K562 (cell line): ENCODE results near the gene MSANTD1. TPM values are rescaled to one million over a fixed set of nuclear protein-coding genes. Genes with fewer than 3 reads are reported as not detected.

Experiments
- ATAC-seq: fragments of 200-7000 bp; cut with Tn5 transposase; 3 replicates; pipeline ENCODE4 v1.9.1; 2020; ENCODE audit warnings: moderate library complexity
- BruUV-seq: library from RNA; stranded (reverse); fragments of 400-500 nt; replicated peaks from 2 replicates; lab custom pipeline; 2021; lab: Mats Ljungman, UMichigan
- CTCF ChIA-PET: fragments of 300-600 bp; formaldehyde crosslinking; extraction: SDS; loops from one replicate; lab custom pipeline; 2021; ENCODE audit warnings: low intra/inter-chr PET ratio; lab: Yijun Ruan, JAX
- POLR2A ChIA-PET: fragments of 300-600, 350-650 bp; sonication (Branson Sonifier 250); formaldehyde crosslinking; extraction: SDS; loops from one replicate; lab custom pipeline; 2021; ENCODE audit warnings: antibody characterized with exemption, inconsistent platforms; lab: Yijun Ruan, JAX
- DNase-seq, 4 experiments: peaks; one replicate each; pipeline versions ENCODE4 v3.0.0 to v3.0.0-alpha.2; 2011 to 2018; ENCODE audit warnings: low spot score in 3 of 4, mixed read lengths in 3 of 4; ENCODE audit errors: extremely low read depth in 1 of 4
- FAIRE-seq: peaks from 2 replicates; lab custom pipeline; 2011; peaks lifted over from hg19 to GRCh38; lab: Jason Lieb, UNC
- H2AFZ ChIP-seq: 2 replicates; pipeline ENCODE4 v1.6.0; 2011; ENCODE audit warnings: low read depth, low read length, control low read depth, inconsistent platforms
- H3K27ac ChIP-seq: fragments of 200-600 bp; 3 replicates; pipeline ENCODE4 v1.8.0; 2011; ENCODE audit warnings: low read depth, mild to moderate bottlenecking, control low read depth, inconsistent platforms, low read length, moderate library complexity, mixed read lengths; ENCODE audit errors: extremely low read depth
- H3K27me3 ChIP-seq, 2 experiments: fragments of 300-600 bp in 1 of 2; 2 replicates in 1 of 2; 3 replicates in 1 of 2; pipeline versions ENCODE4 v1.6.0 to v1.8.0; 2011; ENCODE audit warnings: inconsistent platforms in 2 of 2, low read length in 2 of 2, mild to moderate bottlenecking in 1 of 2, mixed read lengths in 1 of 2, moderate library complexity in 1 of 2; ENCODE audit not compliant: control insufficient read depth in 2 of 2, insufficient read depth in 2 of 2
- H3K36me3 ChIP-seq: fragments of 300-600 bp; 3 replicates; pipeline ENCODE4 v1.8.0; 2011; ENCODE audit warnings: mild to moderate bottlenecking, low read length, inconsistent platforms; ENCODE audit not compliant: control insufficient read depth, insufficient read depth
- H3K4me1 ChIP-seq, 2 experiments: fragments of 200-600 bp in 1 of 2; replicated peaks in 1 of 2; 2 replicates in 1 of 2; 3 replicates in 1 of 2; pipeline versions ENCODE4 v1.5.1 to v1.8.0; 2011; ENCODE audit warnings: inconsistent platforms in 2 of 2, low read length in 2 of 2, mild to moderate bottlenecking in 1 of 2, mixed read lengths in 1 of 2, moderate library complexity in 1 of 2; ENCODE audit not compliant: control insufficient read depth in 2 of 2, insufficient read depth in 2 of 2
- H3K4me2 ChIP-seq: 2 replicates; pipeline ENCODE4 v1.6.1; 2011; ENCODE audit warnings: low read length, control low read depth, inconsistent platforms, mixed read lengths; ENCODE audit not compliant: insufficient read depth
- H3K4me3 ChIP-seq: fragments of 200-600 bp; sonication (generic), shearing (Covaris generic); 2 replicates; pipeline ENCODE4 v1.5.1; 2016; ENCODE audit warnings: control low read depth, inconsistent platforms
- H3K79me2 ChIP-seq: fragments of 200-600 bp; 3 replicates; pipeline ENCODE4 v1.8.0; 2011; ENCODE audit warnings: low read length, inconsistent platforms; ENCODE audit not compliant: control insufficient read depth, insufficient read depth
- H3K9ac ChIP-seq, 2 experiments: 2 replicates each; pipeline versions ENCODE4 v1.6.0 to v1.6.1; 2011; ENCODE audit warnings: low read depth in 2 of 2, low read length in 2 of 2, control low read depth in 1 of 2, inconsistent platforms in 1 of 2, mild to moderate bottlenecking in 1 of 2, mixed read lengths in 1 of 2; ENCODE audit not compliant: insufficient read depth in 1 of 2
- H3K9me1 ChIP-seq: one replicate; pipeline ENCODE4 v1.6.0; 2011; ENCODE audit warnings: inconsistent platforms, mild to moderate bottlenecking, low read length, moderate library complexity; ENCODE audit not compliant: control insufficient read depth, insufficient read depth
- H3K9me3 ChIP-seq: replicated peaks from 2 replicates; pipeline ENCODE4 v1.5.1; 2011; ENCODE audit warnings: low read depth, low read length, inconsistent platforms; ENCODE audit not compliant: control insufficient read depth, insufficient read depth
- H4K20me1 ChIP-seq: replicated peaks from 2 replicates; pipeline ENCODE4 v1.6.1; 2011; ENCODE audit warnings: low read length, inconsistent platforms, mixed read lengths; ENCODE audit not compliant: control insufficient read depth, insufficient read depth
- E2F3 ChIP-seq: fragments of 250-450 bp; sonication (Bioruptor Pico); IDR thresholded peaks from 2 replicates; pipeline ENCODE4 v1.4.0; 2020; ENCODE audit warnings: mild to moderate bottlenecking
- L3MBTL2 ChIP-seq: fragments of 450-650 bp; IDR thresholded peaks from 2 replicates; pipeline ENCODE4 v1.6.1; 2016; ENCODE audit warnings: mild to moderate bottlenecking, moderate library complexity
- NFIC ChIP-seq: fragments of 450-650 bp; IDR thresholded peaks from 2 replicates; pipeline ENCODE4 v1.6.1; 2017; ENCODE audit warnings: mild to moderate bottlenecking, inconsistent platforms
- NR4A1 ChIP-seq, 2 experiments: fragments of 250-450 bp in 1 of 2; fragments of 450-650 bp in 1 of 2; sonication (Bioruptor Pico) in 1 of 2; IDR thresholded peaks; 2 replicates each; pipeline versions ENCODE4 v1.4.0 to v1.6.1; 2016 to 2020; ENCODE audit warnings: mild to moderate bottlenecking in 2 of 2, missing compliant biosample characterization in 1 of 2, missing genetic modification characterization in 1 of 2, moderate library complexity in 1 of 2
- SRSF1 ChIP-seq: fragments of 200-400 bp; formaldehyde crosslinking; IDR thresholded peaks from 2 replicates; pipeline ENCODE4 v1.6.1; 2017; ENCODE audit warnings: mild to moderate bottlenecking, low read depth, low read length, moderate library complexity
- TGIF2 ChIP-seq: sonication (generic); formaldehyde crosslinking; IDR thresholded peaks from 2 replicates; pipeline ENCODE4 v1.8.1; 2022; ENCODE audit warnings: mild to moderate bottlenecking, missing genetic modification reagents, moderate library complexity
- THRAP3 ChIP-seq: fragments of 450-650 bp; IDR thresholded peaks from 2 replicates; pipeline ENCODE4 v1.6.1; 2016; ENCODE audit warnings: mild to moderate bottlenecking, inconsistent platforms, borderline replicate concordance
- TRIM28 ChIP-seq: fragments of 450-650 bp; IDR thresholded peaks from 2 replicates; pipeline ENCODE4 v1.6.1; 2017
- ZBTB26 ChIP-seq: fragments of 450-650 bp; formaldehyde crosslinking; IDR thresholded peaks from 2 replicates; pipeline ENCODE4 v1.4.0; 2022; ENCODE audit warnings: missing genetic modification characterization
- WGBS: fragments of 100-300 bp; shearing (Covaris generic); methylation state at CpG from one replicate; pipeline ENCODE4 v1.1.6; 2016; ENCODE audit warnings: low coverage, mixed read lengths; ENCODE audit not compliant: insufficient coverage; ENCODE audit errors: missing lambda C conversion rate; 5-methylcytosine and 5-hydroxymethylcytosine counted together
- in situ Hi-C: fragments of 300-500 bp; cut with MboI; formaldehyde crosslinking; loops from 4 replicates; pipeline ENCODE4 v1.15.0; 2018; ENCODE audit warnings: inconsistent platforms, mixed read lengths
- intact Hi-C: fragments of 100-400 bp; cut with micrococcal nuclease; formaldehyde crosslinking; loops from 2 replicates; pipeline ENCODE4 v1.14.2; 2022
- polyA plus RNA-seq, 8 experiments: library from polyadenylated mRNA; depleted of rRNA in 4 of 8; stranded (reverse) in 5 of 8; unstranded in 3 of 8; fragments of >200 nt; fragmentation: Nextera tagmentation in 2 of 8; fragmentation: Illumina TruSeq in 1 of 8; extraction: Ambion mirVana in 2 of 8; extraction: Trizol in 1 of 8; gene quantifications; 2 replicates each; pipeline versions ENCODE4 v1.2.1 to v1.2.3, GENCODE V29; 2011 to 2014; ENCODE audit warnings: inconsistent platforms in 1 of 8, missing spikeins in 1 of 8
- total RNA-seq, 7 experiments: library from RNA; depleted of rRNA in 6 of 7; stranded (reverse); fragments of >200 nt in 6 of 7; fragmentation: Illumina TruSeq in 2 of 7; extraction: Trizol in 2 of 7; gene quantifications; 2 replicates each; pipeline versions ENCODE4 v1.2.1 to v1.2.3, GENCODE V29; 2011 to 2021; ENCODE audit warnings: low replicate concordance in 1 of 7
- TF ChIP-seq, protein P1 (sequence below): sonication (generic); formaldehyde crosslinking; IDR thresholded peaks from 2 replicates; pipeline ENCODE4 v1.8.0; 2023; ENCODE audit warnings: mild to moderate bottlenecking, missing genetic modification reagents
- TF ChIP-seq, protein P2 (sequence below), 2 experiments: fragments of 450-650 bp; IDR thresholded peaks; 2 replicates each; pipeline ENCODE4 v1.6.1; 2016
- TF ChIP-seq, protein P3 (sequence below): fragments of 450-650 bp; conservative IDR thresholded peaks from 2 replicates; pipeline ENCODE4 v1.6.1; 2016; ENCODE audit warnings: missing genetic modification characterization, low read depth, mild to moderate bottlenecking, missing compliant biosample characterization, moderate library complexity

The MSANTD1 gene
- total and polyA plus RNA-seq, 9 of the 15 experiments (the other 6 are each of a cell fraction or from before 2014, with no cell fraction given) = 0.04 to 0.09 (median 0.07) TPM; not detected in 6

DNA sequence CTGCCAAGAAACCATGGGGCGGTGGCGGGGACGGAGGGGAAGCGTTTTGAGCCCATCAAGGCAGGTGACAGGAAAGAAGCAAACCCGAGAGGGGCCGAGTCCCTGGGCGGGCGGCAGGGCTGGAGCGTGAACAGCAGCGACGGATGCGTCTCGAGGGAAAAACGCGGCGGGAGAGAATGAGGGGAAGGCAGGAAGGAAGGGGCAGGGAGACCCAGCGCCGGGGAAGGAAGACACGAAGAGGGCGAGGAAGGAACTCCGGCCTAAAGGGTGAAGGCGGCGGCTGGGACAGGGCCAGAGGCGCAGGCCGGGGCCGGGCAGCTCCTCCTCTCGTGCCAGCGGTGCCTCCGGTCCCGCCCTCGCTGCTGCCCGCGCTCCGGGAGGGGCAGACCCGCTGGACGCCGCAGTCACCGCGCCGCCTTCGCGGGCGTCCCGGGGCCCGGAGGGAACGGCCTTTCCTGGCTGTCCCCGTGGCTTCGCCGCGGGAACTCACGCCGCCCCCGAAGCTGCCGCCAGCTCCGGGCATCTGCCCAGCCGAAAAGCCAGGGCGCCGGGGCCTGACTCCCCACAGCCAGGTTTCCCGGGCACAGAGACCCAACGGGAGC lies 43.1 kb downstream of the MSANTD1 start:
- POLR2A ChIA-PET = no interaction called here
- peak; percentile 29 to 57 (median 41) for DNase-seq
- peak; percentile 74; the same call in 1 of the 2 replicates for TF ChIP-seq L3MBTL2
- TF ChIP-seq NFIC = peak; percentile 50
- TF ChIP-seq TGIF2 = peak; percentile 57; the same call in 1 of the 2 replicates
- TF ChIP-seq E2F3 (CRISPR knock-in tag) = 0 out of 2 replicates have a peak, but pooled peaks have one; percentile 53
- TF ChIP-seq SRSF1 = 0 out of 2 replicates have a peak, but pooled peaks have one; percentile 33
- TF ChIP-seq ZBTB26 (CRISPR knock-in tag) = 0 out of 2 replicates have a peak, but pooled peaks have one; percentile 11
- TF ChIP-seq, protein P1, sequence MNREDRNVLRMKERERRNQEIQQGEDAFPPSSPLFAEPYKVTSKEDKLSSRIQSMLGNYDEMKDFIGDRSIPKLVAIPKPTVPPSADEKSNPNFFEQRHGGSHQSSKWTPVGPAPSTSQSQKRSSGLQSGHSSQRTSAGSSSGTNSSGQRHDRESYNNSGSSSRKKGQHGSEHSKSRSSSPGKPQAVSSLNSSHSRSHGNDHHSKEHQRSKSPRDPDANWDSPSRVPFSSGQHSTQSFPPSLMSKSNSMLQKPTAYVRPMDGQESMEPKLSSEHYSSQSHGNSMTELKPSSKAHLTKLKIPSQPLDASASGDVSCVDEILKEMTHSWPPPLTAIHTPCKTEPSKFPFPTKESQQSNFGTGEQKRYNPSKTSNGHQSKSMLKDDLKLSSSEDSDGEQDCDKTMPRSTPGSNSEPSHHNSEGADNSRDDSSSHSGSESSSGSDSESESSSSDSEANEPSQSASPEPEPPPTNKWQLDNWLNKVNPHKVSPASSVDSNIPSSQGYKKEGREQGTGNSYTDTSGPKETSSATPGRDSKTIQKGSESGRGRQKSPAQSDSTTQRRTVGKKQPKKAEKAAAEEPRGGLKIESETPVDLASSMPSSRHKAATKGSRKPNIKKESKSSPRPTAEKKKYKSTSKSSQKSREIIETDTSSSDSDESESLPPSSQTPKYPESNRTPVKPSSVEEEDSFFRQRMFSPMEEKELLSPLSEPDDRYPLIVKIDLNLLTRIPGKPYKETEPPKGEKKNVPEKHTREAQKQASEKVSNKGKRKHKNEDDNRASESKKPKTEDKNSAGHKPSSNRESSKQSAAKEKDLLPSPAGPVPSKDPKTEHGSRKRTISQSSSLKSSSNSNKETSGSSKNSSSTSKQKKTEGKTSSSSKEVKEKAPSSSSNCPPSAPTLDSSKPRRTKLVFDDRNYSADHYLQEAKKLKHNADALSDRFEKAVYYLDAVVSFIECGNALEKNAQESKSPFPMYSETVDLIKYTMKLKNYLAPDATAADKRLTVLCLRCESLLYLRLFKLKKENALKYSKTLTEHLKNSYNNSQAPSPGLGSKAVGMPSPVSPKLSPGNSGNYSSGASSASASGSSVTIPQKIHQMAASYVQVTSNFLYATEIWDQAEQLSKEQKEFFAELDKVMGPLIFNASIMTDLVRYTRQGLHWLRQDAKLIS = 0 out of 2 replicates have a peak, but pooled peaks have one; percentile 32
- TF ChIP-seq, protein P2, sequence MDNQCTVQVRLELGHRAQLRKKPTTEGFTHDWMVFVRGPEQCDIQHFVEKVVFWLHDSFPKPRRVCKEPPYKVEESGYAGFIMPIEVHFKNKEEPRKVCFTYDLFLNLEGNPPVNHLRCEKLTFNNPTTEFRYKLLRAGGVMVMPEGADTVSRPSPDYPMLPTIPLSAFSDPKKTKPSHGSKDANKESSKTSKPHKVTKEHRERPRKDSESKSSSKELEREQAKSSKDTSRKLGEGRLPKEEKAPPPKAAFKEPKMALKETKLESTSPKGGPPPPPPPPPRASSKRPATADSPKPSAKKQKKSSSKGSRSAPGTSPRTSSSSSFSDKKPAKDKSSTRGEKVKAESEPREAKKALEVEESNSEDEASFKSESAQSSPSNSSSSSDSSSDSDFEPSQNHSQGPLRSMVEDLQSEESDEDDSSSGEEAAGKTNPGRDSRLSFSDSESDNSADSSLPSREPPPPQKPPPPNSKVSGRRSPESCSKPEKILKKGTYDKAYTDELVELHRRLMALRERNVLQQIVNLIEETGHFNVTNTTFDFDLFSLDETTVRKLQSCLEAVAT (IDR thresholded peaks at IDR 0.05) = no peak
- TF ChIP-seq THRAP3 = no peak
- TF ChIP-seq, protein P3, sequence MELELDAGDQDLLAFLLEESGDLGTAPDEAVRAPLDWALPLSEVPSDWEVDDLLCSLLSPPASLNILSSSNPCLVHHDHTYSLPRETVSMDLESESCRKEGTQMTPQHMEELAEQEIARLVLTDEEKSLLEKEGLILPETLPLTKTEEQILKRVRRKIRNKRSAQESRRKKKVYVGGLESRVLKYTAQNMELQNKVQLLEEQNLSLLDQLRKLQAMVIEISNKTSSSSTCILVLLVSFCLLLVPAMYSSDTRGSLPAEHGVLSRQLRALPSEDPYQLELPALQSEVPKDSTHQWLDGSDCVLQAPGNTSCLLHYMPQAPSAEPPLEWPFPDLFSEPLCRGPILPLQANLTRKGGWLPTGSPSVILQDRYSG = no peak
- TF ChIP-seq TRIM28 = no peak
- 0 out of 2 replicates have a peak, but pooled peaks have one; percentile 77 for TF ChIP-seq NR4A1 (CRISPR knock-in tag; IDR thresholded peaks at IDR 0.05)
- no peak for TF ChIP-seq NR4A1 (tag; IDR thresholded peaks at IDR 0.05)

More for the DNA sequence above, 43.1 kb downstream of the MSANTD1 start:
- Histone ChIP-seq H2AFZ (peak overlapping the region; percentile 95), H3K9ac (peak overlapping the region; percentile 34 to 91; a peak in 3 of 4 replicates), H3K9me3 (no peaks in the 10 kb centered on the region), H3K36me3 (no peaks in the 10 kb centered on the region), H4K20me1 (peaks cover 1% of the 10 kb centered on the region; the same call in 1 of the 2 replicates), H3K9me1 (no peaks in the 10 kb centered on the region), H3K4me1 (peaks cover 6 to 41% of the 10 kb centered on the region in 2 experiments; a peak in 4 of 5 replicates), H3K27me3 (peaks cover 36 to 53% of the 10 kb centered on the region in 2 experiments), H3K4me2 (peak overlapping the region; percentile 88), H3K4me3 (peak overlapping the region; percentile 61), H3K79me2 (peaks cover 3% of the 10 kb centered on the region; the same call in 1 of the 3 replicates), H3K27ac (no peak overlapping the region)
- WGBS = 2% methylated on average over 37 of the region's 60 CpGs
- CTCF ChIA-PET = no interaction called here
- in situ Hi-C loops (no loop called here), intact Hi-C loops (no loop called here)
- BruUV-seq = no TSS peak
- peak; percentile 9 for ATAC-seq
- peak; percentile 6 for FAIRE-seq
